ENCODE measurements around the gene FHOD1. TPM values are rescaled to one million over a fixed set of nuclear protein-coding genes. Genes with fewer than 3 reads are reported as not detected.

FHOD1 gene
- total RNA-seq, 1 experiment from 2014 or later: 37.2 TPM

GRCh38 chr16:67179421-67180080 is 67.7 kb downstream of the FHOD1 start:
- Mint-ChIP-seq H3K4me1 (ENCODE audit: low read depth, unreplicated experiment) (peaks cover 29% of the 10 kb centered on the region), H3K4me3 (ENCODE audit: low read depth, unreplicated experiment) (no peak overlapping the region), H3K9me3 (ENCODE audit: low read depth, unreplicated experiment) (no peaks in the 10 kb centered on the region), H3K27ac (ENCODE audit: unreplicated experiment) (no peak overlapping the region), H3K36me3 (ENCODE audit: insufficient read depth, unreplicated experiment) (peaks cover 25% of the 10 kb centered on the region), H3K27me3 (ENCODE audit: unreplicated experiment) (no peaks in the 10 kb centered on the region)
- no peak for DNase-seq
- CTCF ChIA-PET: interaction anchor here (1.4 kb wide), 1 partner anchor 23 kb away, joined by 4 read pairs; no protein-coding TSS in a partner anchor
- intact Hi-C loops (cut with micrococcal nuclease; ENCODE audit: unreplicated experiment): no loop called here
- TF ChIP-seq, protein P1, sequence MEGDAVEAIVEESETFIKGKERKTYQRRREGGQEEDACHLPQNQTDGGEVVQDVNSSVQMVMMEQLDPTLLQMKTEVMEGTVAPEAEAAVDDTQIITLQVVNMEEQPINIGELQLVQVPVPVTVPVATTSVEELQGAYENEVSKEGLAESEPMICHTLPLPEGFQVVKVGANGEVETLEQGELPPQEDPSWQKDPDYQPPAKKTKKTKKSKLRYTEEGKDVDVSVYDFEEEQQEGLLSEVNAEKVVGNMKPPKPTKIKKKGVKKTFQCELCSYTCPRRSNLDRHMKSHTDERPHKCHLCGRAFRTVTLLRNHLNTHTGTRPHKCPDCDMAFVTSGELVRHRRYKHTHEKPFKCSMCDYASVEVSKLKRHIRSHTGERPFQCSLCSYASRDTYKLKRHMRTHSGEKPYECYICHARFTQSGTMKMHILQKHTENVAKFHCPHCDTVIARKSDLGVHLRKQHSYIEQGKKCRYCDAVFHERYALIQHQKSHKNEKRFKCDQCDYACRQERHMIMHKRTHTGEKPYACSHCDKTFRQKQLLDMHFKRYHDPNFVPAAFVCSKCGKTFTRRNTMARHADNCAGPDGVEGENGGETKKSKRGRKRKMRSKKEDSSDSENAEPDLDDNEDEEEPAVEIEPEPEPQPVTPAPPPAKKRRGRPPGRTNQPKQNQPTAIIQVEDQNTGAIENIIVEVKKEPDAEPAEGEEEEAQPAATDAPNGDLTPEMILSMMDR (IDR thresholded peaks at IDR 0.05; ENCODE audit: unreplicated experiment): no peak
- BruUV-seq (replicated peaks): no TSS peak

Small RNA genes lying within 50 kb of the gene (microRNA-seq; reads per million reads assigned to microRNA genes)
- gene MIR328: 163 reads per million, percentile 70 among the genes with 10 or more reads in this experiment

Other genes starting within 250 kb of the FHOD1 start
- gene CBFB, start 218.3 kb downstream of the FHOD1 start, total RNA-seq (2022): 116 and 131 TPM in 2 replicates
- gene PHAF1, start 137.5 kb downstream of the FHOD1 start, total RNA-seq (2022): 21.4 and 21.9 TPM in 2 replicates
- gene B3GNT9, start 96.5 kb downstream of the FHOD1 start, total RNA-seq (2022): 6.8 and 8.0 TPM in 2 replicates
- 34.9 and 42.7 TPM in 2 replicates for gene TRADD, start 87.6 kb downstream of the FHOD1 start, total RNA-seq (2022)
- gene FBXL8, start 87.5 kb downstream of the FHOD1 start, total RNA-seq (2022): 32.0 and 36.6 TPM in 2 replicates
- gene HSF4, start 82.7 kb downstream of the FHOD1 start, total RNA-seq (2022): 57.1 and 60.7 TPM in 2 replicates
- 33.5 and 35.7 TPM in 2 replicates for gene NOL3, start 76.9 kb downstream of the FHOD1 start, total RNA-seq (2022)
- gene MATCAP1, start 63.5 kb downstream of the FHOD1 start, total RNA-seq (2022): 33.1 and 36.5 TPM in 2 replicates
- gene EXOC3L1, start 57.3 kb downstream of the FHOD1 start, total RNA-seq (2022): 0.31 and 1.2 TPM in 2 replicates
- 95.3 and 101 TPM in 2 replicates for gene E2F4, start 55.3 kb downstream of the FHOD1 start, total RNA-seq (2022)
- gene ELMO3, start 48.4 kb downstream of the FHOD1 start, total RNA-seq (2022): 31.9 and 43.2 TPM in 2 replicates
- gene TMEM208, start 20.4 kb downstream of the FHOD1 start, total RNA-seq (2022): 53.5 and 69.2 TPM in 2 replicates
- gene SLC9A5, start 1.5 kb upstream of the FHOD1 start, total RNA-seq (2022): 2.4 and 4.4 TPM in 2 replicates
- gene PLEKHG4, start 32.1 kb upstream of the FHOD1 start, total RNA-seq (2022): 5.5 and 9.2 TPM in 2 replicates
- 3.8 and 5.6 TPM in 2 replicates for gene KCTD19, start 79.3 kb upstream of the FHOD1 start, total RNA-seq (2022)
- gene LRRC36, start 79.3 kb upstream of the FHOD1 start, total RNA-seq (2022): 7.1 and 9.2 TPM in 2 replicates
- 8.5 and 8.8 TPM in 2 replicates for gene TPPP3, start 146.0 kb upstream of the FHOD1 start, total RNA-seq (2022)
- 22.6 and 24.4 TPM in 2 replicates for gene ZDHHC1, start 169.0 kb upstream of the FHOD1 start, total RNA-seq (2022)
- 10.2 and 10.8 TPM in 2 replicates for gene HSD11B2, start 183.6 kb upstream of the FHOD1 start, total RNA-seq (2022)
- 85.3 and 91.0 TPM in 2 replicates for gene ATP6V0D1, start 233.7 kb upstream of the FHOD1 start, total RNA-seq (2022)
- not detected in 2 replicates for gene AGRP, start 236.1 kb upstream of the FHOD1 start, total RNA-seq (2022)